Urinary bladder (tissue), 2 donors: ENCODE results near the gene RAI2. TPM values are rescaled to one million over a fixed set of nuclear protein-coding genes. Genes with fewer than 3 reads are reported as not detected.

Experiments
- polyA plus RNA-seq: library from polyadenylated mRNA; stranded (reverse); fragments of 200-250 nt; gene quantifications from one replicate; pipeline ENCODE4 v1.2.3, GENCODE V29; 2013
- total RNA-seq: library from RNA; depleted of rRNA; stranded (reverse); fragments of >200 nt; gene quantifications from one replicate; pipeline ENCODE4 v1.2.3, GENCODE V29; 2014
- donor health status: healthy.

The RAI2 gene
- total and polyA plus RNA-seq, 2 donors = 4.7 to 54.3 TPM

Other genes with a start within 250 kb of the RAI2 start
- gene SCML1, start 123.8 kb downstream of the RAI2 start, total RNA-seq = 17.7 TPM
- gene SCML1, start 123.8 kb downstream of the RAI2 start, polyA plus RNA-seq = 9.0 TPM